BLaER1 (cell line): Measurements from ENCODE around the gene CYP1B1.

Experiments
- H3K27ac ChIP-seq: shearing (Covaris generic); formaldehyde crosslinking; 2 replicates; pipeline ENCODE4 v1.8.1; 2022
- H3K27me3 ChIP-seq: shearing (Covaris generic); formaldehyde crosslinking; 2 replicates; pipeline ENCODE4 v1.8.1; 2022
- H3K36me3 ChIP-seq: shearing (Covaris generic); formaldehyde crosslinking; 2 replicates; pipeline ENCODE4 v1.8.1; 2022
- H3K4me1 ChIP-seq: shearing (Covaris generic); formaldehyde crosslinking; 2 replicates; pipeline ENCODE4 v1.8.1; 2022
- H3K4me2 ChIP-seq: shearing (Covaris generic); formaldehyde crosslinking; 2 replicates; pipeline ENCODE4 v1.8.1; 2022
- H3K4me3 ChIP-seq: shearing (Covaris generic); formaldehyde crosslinking; 2 replicates; pipeline ENCODE4 v1.8.1; 2022
- H3K9ac ChIP-seq: shearing (Covaris generic); formaldehyde crosslinking; 2 replicates; pipeline ENCODE4 v1.8.1; 2022
- H3K9me3 ChIP-seq: shearing (Covaris generic); formaldehyde crosslinking; 2 replicates; pipeline ENCODE4 v1.8.1; 2022
- H4K20me1 ChIP-seq: shearing (Covaris generic); formaldehyde crosslinking; 2 replicates; pipeline ENCODE4 v1.8.1; 2022
- Cebpa-rat ChIP-seq: shearing (Covaris generic); IDR thresholded peaks from 2 replicates; pipeline ENCODE4 v1.8.1; 2022

The CYP1B1 gene

DNA sequence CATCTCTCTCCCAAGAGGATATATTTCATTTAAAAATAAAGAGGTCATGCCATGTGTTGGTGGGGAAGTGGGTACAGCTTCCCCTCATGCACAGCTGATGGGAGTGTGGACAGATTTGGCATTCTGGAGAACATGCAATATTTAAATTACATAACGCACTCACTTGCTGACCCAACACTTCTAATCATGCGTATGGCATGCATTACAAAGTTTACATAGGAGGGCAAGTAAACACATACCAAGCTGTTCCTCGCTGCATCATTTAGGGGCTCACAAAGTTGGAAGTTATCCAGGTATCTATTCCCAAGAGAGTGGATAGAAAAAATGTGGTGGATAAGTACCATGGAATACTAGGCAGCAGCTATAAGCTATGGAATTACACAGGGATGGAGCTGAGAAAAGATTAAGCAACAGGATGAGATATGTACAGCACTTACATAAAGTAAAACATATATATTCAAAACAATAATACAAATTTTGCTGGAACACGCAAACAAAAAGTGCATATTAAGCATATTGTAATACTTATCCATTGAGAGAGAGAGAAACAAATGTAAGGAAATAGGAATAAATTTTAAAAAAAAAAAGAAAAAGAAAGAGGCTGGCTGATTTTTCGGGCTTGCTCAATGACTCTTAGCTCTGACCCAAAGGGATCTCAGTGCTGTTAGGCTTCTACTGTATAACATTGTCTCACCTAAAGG, 11.0 kb downstream of the CYP1B1 start:
- no peaks in the 10 kb centered on the region for H3K27me3 ChIP-seq
- H3K27ac ChIP-seq, result no peak overlapping the region
- H3K4me2 ChIP-seq, result no peak overlapping the region
- H4K20me1 ChIP-seq, result no peaks in the 10 kb centered on the region
- no peak overlapping the region for H3K9ac ChIP-seq
- no peak overlapping the region for H3K4me3 ChIP-seq
- H3K4me1 ChIP-seq, result no peaks in the 10 kb centered on the region
- H3K36me3 ChIP-seq, result no peaks in the 10 kb centered on the region
- H3K9me3 ChIP-seq, result no peaks in the 10 kb centered on the region
- TF ChIP-seq Cebpa-rat, result no peak

DNA sequence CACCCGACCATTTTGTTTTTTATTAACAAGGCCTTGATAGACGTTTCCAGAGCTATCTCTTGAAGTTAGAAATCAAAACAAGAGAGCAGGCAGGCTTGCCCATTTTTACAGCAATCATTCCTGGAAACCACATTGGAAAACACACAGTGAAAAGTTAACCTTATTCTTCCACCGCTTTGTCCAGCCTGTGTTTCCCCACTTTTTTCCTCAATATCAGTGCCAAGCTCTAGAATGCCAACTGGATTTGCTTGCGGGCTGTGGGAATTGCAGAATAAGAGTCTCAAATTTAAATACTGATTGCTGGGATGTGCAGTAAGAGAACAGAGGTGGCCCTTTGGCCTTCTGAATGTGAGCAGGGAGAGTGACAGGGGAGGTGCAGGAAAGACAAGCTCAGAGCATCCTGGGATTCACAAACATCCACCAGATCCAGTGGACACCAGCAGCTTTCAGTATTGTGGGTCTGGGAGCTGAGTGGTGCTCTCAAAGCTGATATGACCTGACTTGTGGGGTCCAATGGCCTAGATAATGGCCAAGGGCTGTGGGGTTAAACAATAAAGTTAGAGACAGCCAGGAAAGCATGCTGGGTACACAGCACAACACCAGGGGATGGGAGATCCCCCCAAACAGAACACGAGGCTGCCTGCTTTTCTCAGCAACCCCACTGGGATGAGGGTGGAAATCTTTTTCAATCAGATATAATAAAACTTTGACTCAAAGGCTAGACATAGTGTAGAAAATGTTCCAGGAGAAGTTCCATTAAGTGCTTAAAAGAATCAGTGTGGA, 15.5 kb downstream of the CYP1B1 start:
- Histone ChIP-seq H4K20me1 (no peaks in the 10 kb centered on the region), H3K4me1 (0 out of 2 replicates have a peak, but pooled peaks cover 6% of the 10 kb centered on the region), H3K4me2 (no peak overlapping the region), H3K27ac (no peak overlapping the region), H3K36me3 (no peaks in the 10 kb centered on the region), H3K4me3 (no peak overlapping the region), H3K27me3 (no peaks in the 10 kb centered on the region), H3K9ac (no peak overlapping the region), H3K9me3 (no peaks in the 10 kb centered on the region)
- no peak for TF ChIP-seq Cebpa-rat

DNA sequence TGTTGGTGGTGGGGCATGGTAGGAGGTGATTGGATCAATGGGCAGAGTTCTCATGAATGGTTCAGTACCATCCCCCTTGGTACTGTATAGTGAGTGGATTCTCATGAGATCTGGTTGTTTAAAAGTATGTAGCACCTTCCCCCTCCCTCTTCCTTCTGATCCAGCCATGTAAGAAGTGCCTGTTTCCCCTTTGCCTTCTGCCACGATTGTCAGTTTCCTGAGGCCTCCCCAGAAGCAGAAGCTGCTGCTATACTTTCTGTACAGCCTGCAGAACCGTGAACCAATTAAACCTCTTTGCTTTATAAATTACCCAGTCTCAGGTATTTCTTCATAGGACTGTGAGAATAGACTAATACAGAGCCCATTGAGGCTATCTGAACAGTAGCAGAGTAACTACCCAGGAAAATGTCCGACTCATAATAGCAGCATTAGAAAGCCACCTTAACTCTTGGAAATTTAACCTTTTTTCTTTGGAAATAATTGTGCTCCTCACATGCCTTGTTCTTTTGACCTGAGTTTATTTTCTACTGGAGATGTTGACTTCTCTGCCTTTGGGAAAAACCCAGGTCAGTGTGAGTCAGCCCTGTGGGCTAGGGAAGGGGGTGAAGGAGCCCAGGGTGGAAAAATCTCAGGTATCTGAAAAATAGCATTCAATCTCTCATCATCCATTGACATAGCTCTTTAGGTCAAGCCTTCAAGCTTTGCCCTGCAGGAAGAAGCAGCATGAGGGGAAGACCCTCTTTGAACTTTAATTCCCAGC, 18.1 kb downstream of the CYP1B1 start:
- H3K4me2 ChIP-seq, result no peak overlapping the region
- no peak for TF ChIP-seq Cebpa-rat

DNA sequence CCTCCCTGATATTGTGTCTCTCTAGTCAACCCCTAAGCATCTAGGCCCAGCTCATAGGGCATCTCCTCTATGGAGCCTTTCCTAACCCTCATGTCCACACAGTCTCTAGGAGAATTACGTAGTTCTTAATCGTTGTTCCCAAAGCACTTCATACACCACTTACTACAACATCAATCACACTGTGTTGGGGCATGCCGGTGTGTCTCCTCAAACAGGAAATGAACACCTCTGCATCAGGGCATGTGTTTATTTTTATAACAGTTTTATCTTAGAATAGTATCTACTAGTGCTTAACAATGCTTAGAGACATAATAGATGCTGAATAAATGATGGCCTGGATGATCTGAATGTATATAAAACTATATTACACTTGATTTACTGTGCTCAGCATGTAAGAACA, 19.7 kb downstream of the CYP1B1 start:
- H3K27me3 ChIP-seq, result no peaks in the 10 kb centered on the region
- 0 out of 2 replicates have a peak, but pooled peaks cover 6% of the 10 kb centered on the region for H3K4me1 ChIP-seq
- TF ChIP-seq Cebpa-rat, result no peak
- no peaks in the 10 kb centered on the region for H3K9me3 ChIP-seq
- H3K4me3 ChIP-seq, result no peak overlapping the region
- no peak overlapping the region for H3K27ac ChIP-seq
- H4K20me1 ChIP-seq, result no peaks in the 10 kb centered on the region
- no peaks in the 10 kb centered on the region for H3K36me3 ChIP-seq
- H3K9ac ChIP-seq, result no peak overlapping the region
- no peak overlapping the region for H3K4me2 ChIP-seq

More for the DNA sequence above, 18.1 kb downstream of the CYP1B1 start:
- Histone ChIP-seq H3K9ac (no peak overlapping the region), H3K27me3 (no peaks in the 10 kb centered on the region), H3K27ac (no peak overlapping the region), H4K20me1 (no peaks in the 10 kb centered on the region), H3K36me3 (no peaks in the 10 kb centered on the region), H3K4me1 (0 out of 2 replicates have a peak, but pooled peaks cover 6% of the 10 kb centered on the region), H3K4me3 (no peak overlapping the region), H3K9me3 (no peaks in the 10 kb centered on the region)

DNA sequence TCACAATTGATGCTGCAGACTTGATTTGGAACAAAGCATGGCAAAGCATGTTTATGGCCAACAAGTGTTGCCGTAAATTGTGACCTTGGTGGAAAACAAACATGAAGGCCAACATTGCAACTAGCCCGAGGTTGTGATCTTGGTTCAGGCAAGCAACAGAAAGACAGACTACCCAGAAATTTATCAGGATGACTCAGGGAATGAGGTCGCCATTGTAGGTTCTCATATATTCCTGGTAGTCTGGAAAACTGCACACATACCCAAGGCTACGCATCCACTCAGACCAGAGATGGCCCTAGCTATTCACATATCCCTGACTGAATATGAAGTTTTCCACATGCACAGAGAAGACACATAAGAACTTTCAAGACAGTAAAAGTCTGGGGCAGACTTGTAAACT, 30.1 kb downstream of the CYP1B1 start:
- no peaks in the 10 kb centered on the region for H3K4me1 ChIP-seq
- no peaks in the 10 kb centered on the region for H4K20me1 ChIP-seq
- TF ChIP-seq Cebpa-rat, result no peak
- no peaks in the 10 kb centered on the region for H3K36me3 ChIP-seq
- H3K4me2 ChIP-seq, result no peak overlapping the region
- no peaks in the 10 kb centered on the region for H3K27me3 ChIP-seq
- H3K4me3 ChIP-seq, result no peak overlapping the region
- no peaks in the 10 kb centered on the region for H3K9me3 ChIP-seq
- no peak overlapping the region for H3K9ac ChIP-seq
- H3K27ac ChIP-seq, result no peak overlapping the region

DNA sequence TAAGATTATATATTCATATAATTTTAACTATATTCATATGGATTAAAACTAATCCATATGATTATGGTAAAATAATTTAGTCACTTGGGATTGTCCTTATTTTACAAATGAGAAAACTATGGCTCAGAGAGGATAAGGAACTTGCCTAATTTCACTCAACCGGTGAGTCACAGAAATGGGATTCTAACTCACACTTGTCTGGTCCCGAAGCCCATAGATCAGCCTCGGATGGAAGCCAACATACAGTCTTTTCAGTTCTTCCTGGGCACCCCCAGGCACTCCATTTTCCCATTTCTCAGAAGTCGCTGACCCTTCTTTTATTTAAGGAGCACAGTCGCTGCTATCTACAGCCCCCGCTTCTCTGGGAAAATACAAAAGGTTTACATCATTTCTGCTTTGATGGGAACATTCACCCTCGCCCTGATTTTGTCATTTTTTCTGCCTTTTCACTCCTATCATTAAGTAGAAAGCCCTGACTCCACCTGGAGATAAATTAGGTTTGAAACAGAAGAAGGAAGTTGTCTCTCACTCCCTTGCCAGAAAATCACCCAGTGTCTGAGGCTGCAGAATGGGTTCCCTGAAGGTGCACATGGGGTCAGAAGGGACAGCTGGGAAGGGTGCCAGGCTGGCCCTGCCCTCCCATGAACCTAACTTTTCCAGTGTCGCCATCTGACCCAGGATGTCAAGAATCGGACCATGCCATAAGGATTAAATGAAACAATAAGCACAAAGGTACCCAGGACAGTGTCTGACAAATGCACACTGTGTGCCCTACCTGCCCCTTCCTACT, 36.6 kb downstream of the CYP1B1 start:
- H3K4me1 ChIP-seq, result no peaks in the 10 kb centered on the region
- no peak overlapping the region for H3K9ac ChIP-seq
- no peaks in the 10 kb centered on the region for H4K20me1 ChIP-seq
- H3K27me3 ChIP-seq, result peaks cover 4% of the 10 kb centered on the region; the same call in 1 of the 2 replicates
- no peaks in the 10 kb centered on the region for H3K9me3 ChIP-seq
- no peak overlapping the region for H3K4me2 ChIP-seq
- H3K4me3 ChIP-seq, result no peak overlapping the region
- no peaks in the 10 kb centered on the region for H3K36me3 ChIP-seq
- no peak overlapping the region for H3K27ac ChIP-seq
- TF ChIP-seq Cebpa-rat, result no peak

DNA sequence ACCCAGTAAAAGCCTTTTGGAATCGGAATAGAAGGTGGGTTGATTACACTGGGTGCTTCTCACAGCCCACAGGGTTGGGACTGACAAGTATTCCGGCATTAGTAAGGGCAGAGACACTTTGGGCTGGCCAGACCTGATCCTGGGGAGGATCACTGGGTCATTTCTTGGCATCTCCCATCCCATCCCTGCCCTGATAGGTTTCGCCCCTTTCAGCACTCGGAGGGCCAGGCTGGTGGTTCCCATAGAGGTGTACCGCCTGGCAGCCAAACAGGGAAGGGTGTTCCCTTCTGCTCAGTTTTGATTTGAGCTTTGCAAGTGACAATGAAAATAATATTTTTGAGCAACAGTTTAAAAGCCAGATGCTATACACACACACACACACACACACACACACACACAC, 37.3 kb downstream of the CYP1B1 start:
- Histone ChIP-seq H3K4me1 (no peaks in the 10 kb centered on the region), H3K9ac (no peak overlapping the region), H3K9me3 (no peaks in the 10 kb centered on the region), H4K20me1 (no peaks in the 10 kb centered on the region), H3K27me3 (peaks cover 4% of the 10 kb centered on the region; the same call in 1 of the 2 replicates), H3K4me2 (no peak overlapping the region), H3K4me3 (no peak overlapping the region), H3K27ac (no peak overlapping the region), H3K36me3 (no peaks in the 10 kb centered on the region)
- TF ChIP-seq Cebpa-rat, result no peak

DNA sequence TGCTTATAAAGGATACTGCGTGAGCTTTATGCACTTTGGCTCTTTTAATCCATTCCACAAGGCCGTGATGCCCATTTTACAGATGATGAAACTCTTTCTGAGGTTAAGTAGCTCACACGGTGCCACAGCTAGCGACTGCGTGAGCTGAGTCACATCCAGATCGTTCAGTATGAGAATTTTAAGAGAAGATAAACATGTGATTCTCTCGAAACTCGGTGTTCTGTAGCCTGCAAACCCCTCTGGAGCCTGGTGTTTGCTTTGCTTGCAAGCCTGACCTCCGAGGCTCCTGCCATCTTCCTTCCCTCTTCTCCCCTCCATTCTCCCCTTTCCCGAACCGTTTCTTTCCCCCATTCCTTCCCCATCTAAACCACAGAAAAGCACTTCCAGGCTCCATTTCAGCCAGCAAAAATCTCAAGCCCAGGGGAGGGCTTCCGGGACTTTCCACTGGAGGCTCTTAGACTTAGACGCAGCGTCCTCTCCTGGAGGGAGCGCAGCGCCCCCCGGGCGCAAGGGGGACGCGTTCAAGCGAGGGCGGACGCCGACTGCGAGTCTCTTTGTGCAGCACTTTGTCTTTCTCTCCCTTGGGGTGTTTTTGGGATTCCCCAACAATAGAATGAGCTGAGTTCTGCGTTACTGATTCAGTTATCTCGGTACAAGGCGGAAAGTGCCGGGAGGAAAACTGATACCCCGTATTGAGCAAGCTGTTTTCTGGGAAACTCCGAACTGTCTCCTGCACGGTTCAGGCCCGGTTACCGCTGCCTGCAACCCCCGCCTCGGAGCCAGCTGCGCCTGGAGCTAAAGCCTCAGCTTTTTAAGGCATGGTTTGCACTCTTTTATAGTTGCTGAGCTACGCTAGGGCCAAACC, 38.0 kb downstream of the CYP1B1 start:
- no peak overlapping the region for H3K27ac ChIP-seq
- H4K20me1 ChIP-seq, result no peaks in the 10 kb centered on the region
- no peak overlapping the region for H3K4me2 ChIP-seq
- H3K4me3 ChIP-seq, result no peak overlapping the region
- H3K4me1 ChIP-seq, result no peaks in the 10 kb centered on the region
- no peaks in the 10 kb centered on the region for H3K36me3 ChIP-seq
- no peak overlapping the region for H3K9ac ChIP-seq
- no peaks in the 10 kb centered on the region for H3K9me3 ChIP-seq
- no peak for TF ChIP-seq Cebpa-rat
- H3K27me3 ChIP-seq, result peaks cover 4% of the 10 kb centered on the region; the same call in 1 of the 2 replicates
